WERI-Rb-1 (cell line): ENCODE results near the gene SLC22A5.
A peak's percentile ranks its signal among the peaks of the same experiment; 100 is the strongest.

Experiments used
- DNase-seq: peaks from one replicate; pipeline ENCODE4 v3.0.0-alpha.2; 2020
- H3K27ac ChIP-seq: fragments of 250-450 bp; sonication (Bioruptor Pico); 2 replicates; pipeline ENCODE4 v1.5.1; 2020; ENCODE audit warnings: mild to moderate bottlenecking, moderate library complexity
- H3K27me3 ChIP-seq: fragments of 250-450 bp; sonication (Bioruptor Pico); 2 replicates; pipeline ENCODE4 v1.5.1; 2021; ENCODE audit warnings: mild to moderate bottlenecking, low read depth, moderate library complexity; ENCODE audit not compliant: insufficient read depth, severe bottlenecking
- H3K36me3 ChIP-seq: fragments of 250-450 bp; sonication (Bioruptor Pico); 2 replicates; pipeline ENCODE4 v1.5.1; 2020; ENCODE audit warnings: mild to moderate bottlenecking, moderate library complexity
- H3K4me3 ChIP-seq: 2 replicates; pipeline ENCODE4 v1.5.1; 2011; ENCODE audit warnings: low read depth, mild to moderate bottlenecking, control low read depth, low read length
- H3K9me3 ChIP-seq: fragments of 250-450 bp; sonication (Bioruptor Pico); 2 replicates; pipeline ENCODE4 v1.5.1; 2021; ENCODE audit warnings: mild to moderate bottlenecking, moderate library complexity; ENCODE audit not compliant: severe bottlenecking
- CTCF ChIP-seq: IDR thresholded peaks from 2 replicates; pipeline ENCODE4 v1.5.1; 2011; ENCODE audit warnings: low read depth, mild to moderate bottlenecking, control low read depth, inconsistent platforms, low read length

Gene SLC22A5

GRCh38 chr5:132369474-132370180 is at the start of gene SLC22A5:
Gene SLC22A5 (plus strand): TSS chr5:132369710. CDS start chr5:132369973, 263 bp downstream.
- H3K27ac ChIP-seq, result peak within 1 kb of the TSS; percentile 62
- TF ChIP-seq CTCF, result no peak
- H3K27me3 ChIP-seq, result no peaks in the 10 kb centered on the region
- H3K9me3 ChIP-seq, result no peaks in the 10 kb centered on the region
- no peaks in the 10 kb centered on the region for H3K36me3 ChIP-seq
- DNase-seq, result peak; percentile 81
- peak within 1 kb of the TSS; percentile 80 for H3K4me3 ChIP-seq

- DNase-seq, result no peak
- Histone ChIP-seq H3K9me3 (no peaks in the 10 kb centered on the region), H3K4me3 (no peak overlapping the region), H3K27me3 (no peaks in the 10 kb centered on the region), H3K27ac (no peak overlapping the region), H3K36me3 (no peaks in the 10 kb centered on the region)
- TF ChIP-seq CTCF, result no peak
Observed at GRCh38 chr5:132319975-132320374, 49.5 kb upstream of the SLC22A5 start.

- DNase-seq, result no peak
Observed at GRCh38 chr5:132321109-132321721, 48.3 kb upstream of the SLC22A5 start.

GRCh38 chr5:132322266-132322665 is 47.2 kb upstream of the SLC22A5 start:
- Histone ChIP-seq H3K27ac (no peak overlapping the region), H3K4me3 (no peak overlapping the region), H3K27me3 (no peaks in the 10 kb centered on the region), H3K36me3 (no peaks in the 10 kb centered on the region), H3K9me3 (no peaks in the 10 kb centered on the region)
- DNase-seq, result no peak
- no peak for TF ChIP-seq CTCF

More at GRCh38 chr5:132321109-132321721, 48.3 kb upstream of the SLC22A5 start:
- H3K4me3 ChIP-seq, result no peak overlapping the region
- no peak overlapping the region for H3K27ac ChIP-seq
- H3K36me3 ChIP-seq, result no peaks in the 10 kb centered on the region
- TF ChIP-seq CTCF, result no peak
- no peaks in the 10 kb centered on the region for H3K27me3 ChIP-seq
- no peaks in the 10 kb centered on the region for H3K9me3 ChIP-seq

GRCh38 chr5:132323202-132323601 is 46.3 kb upstream of the SLC22A5 start:
- H3K27me3 ChIP-seq, result no peaks in the 10 kb centered on the region
- no peak for TF ChIP-seq CTCF
- no peaks in the 10 kb centered on the region for H3K9me3 ChIP-seq
- H3K27ac ChIP-seq, result no peak overlapping the region
- no peak overlapping the region for H3K4me3 ChIP-seq
- no peak for DNase-seq
- H3K36me3 ChIP-seq, result no peaks in the 10 kb centered on the region
